LNCAP (cell line): ENCODE data around the gene SULT1A2.

Experiments
- CTCF ChIP-seq: fragments of 450-650 bp; IDR thresholded peaks from 2 replicates; pipeline ENCODE4 v1.5.1; 2017; ENCODE audit warnings: mild to moderate bottlenecking

The SULT1A2 gene

GRCh38 chr16:28562199-28562598, 34.7 kb downstream of the SULT1A2 start:
- TF ChIP-seq CTCF, result no peak

GRCh38 chr16:28561557-28562187, 35.2 kb downstream of the SULT1A2 start:
- no peak for TF ChIP-seq CTCF

- TF ChIP-seq CTCF, result no peak
These were observed 38.4 kb downstream of the SULT1A2 start for GRCh38 chr16:28558456-28558855.

DNA sequence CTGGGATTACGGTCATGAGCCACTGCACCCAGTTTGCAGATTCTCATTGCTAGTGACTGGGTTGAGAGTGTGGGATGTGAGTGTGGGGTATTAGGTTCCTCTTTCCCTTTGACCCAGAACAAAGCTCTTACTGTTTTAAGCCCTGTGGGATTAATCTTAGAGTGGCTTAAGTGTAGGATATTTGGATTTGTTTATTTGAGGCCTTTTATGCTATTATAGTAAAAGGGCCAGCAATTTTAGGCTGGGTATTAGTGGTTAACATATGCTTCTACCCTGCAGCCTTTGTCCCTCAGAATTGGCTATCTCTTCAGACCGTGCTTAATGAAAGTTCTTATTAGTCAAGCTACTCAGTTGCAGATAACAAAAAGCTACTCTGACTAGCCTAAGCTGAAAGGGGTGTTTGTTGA, 39.9 kb downstream of the SULT1A2 start:
- TF ChIP-seq CTCF, result no peak

GRCh38 chr16:28555561-28555960, 41.3 kb downstream of the SULT1A2 start:
- no peak for TF ChIP-seq CTCF

DNA sequence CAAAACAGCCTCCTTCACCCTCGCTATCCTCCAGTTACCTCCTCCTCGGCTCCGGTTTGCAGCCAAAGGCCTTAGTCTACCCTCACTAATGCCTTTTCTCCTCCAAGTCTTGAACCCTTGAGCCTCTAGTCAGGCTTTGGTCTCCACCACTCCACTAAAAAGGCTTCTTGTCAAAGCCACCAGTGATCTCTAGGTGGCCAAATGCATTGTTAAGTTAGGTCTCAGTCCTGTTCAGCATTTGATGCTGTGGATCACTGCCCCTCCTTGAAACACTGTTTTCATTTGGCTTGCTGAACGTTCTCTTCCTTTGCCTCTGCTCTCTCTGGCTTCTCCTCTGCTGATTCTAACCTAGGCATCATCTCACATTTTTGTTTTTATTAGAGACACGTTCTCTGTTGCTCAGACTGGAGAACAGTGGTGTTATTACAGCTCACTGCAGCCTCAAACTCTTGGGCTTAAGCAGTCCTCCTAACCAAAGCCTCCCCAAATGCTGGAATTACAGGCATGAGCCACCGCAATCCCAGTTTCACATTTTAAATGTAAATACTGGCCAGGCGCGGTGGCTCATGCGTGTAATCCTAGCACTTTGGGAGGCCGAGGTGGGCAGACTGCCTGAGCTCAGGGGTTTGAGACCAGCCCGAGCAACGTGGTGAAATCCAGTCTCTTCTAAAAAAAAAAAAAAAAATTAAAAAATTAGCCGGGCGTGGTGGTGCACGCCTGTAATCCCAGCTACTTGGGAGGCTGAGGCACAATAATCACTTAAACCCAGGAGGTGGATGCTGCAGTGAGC, 42.0 kb downstream of the SULT1A2 start:
- no peak for TF ChIP-seq CTCF

DNA sequence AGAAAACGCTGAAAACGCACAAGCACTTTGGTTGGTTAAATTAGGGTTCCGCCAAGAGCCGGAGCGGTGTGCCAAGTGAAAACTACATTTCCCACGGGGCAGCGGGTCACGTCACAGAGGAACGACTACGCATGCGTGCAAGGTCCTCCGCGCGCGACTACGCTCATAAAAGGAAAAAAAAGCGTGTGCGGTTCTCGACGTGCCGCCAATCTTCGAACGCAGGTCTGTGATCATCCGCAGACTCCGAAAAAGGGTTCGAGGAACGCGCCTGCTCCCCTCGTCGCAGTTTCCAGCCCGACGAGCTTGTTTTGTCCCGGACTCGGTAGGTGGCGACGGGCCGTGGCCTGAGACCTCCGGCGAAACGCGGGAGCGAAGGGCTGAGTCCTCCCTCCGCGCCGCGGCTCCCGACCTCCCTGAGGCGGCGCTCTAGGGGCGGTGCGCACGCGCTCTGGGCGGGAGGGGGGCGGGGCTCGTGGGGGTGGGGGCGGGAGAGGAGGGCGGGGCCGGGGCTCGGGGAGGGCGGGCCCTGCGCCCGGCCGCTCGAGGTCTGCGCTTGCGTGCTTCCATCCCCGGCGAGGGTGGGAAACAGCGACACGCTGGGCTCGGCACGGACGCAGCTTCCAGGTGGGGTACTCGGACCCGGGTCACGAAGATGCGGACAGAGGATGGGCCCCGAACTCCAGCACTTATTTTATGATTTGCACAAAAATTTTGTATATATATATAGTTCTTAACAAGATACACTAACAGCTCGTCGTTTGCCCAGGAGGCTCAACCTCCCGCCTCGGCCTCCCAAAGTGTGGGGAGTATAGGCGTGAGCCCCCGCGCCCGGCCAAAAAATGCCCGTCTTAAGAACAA, 42.8 kb downstream of the SULT1A2 start, which contains the start of gene SGF29:
Gene SGF29 (plus strand): TSS at position 145 of the 858 bp plus-strand sequence. CDS start 27,150 bp downstream, outside the sequence.
- 0 out of 2 replicates have a peak, but pooled peaks have one; percentile 29 for TF ChIP-seq CTCF
